GM21381 (cell line): ENCODE results near the gene ARID3A.
A peak's percentile ranks its signal among the peaks of the same experiment; 100 is the strongest.
"Not testable (repeated sequence)": the region's sequence is repeated elsewhere in the genome, so short reads cannot be mapped to it uniquely, and the experiment has no call there.

ENCODE experiments used
- ATAC-seq: cut with Tn5 transposase; IDR thresholded peaks from one replicate; pipeline ENCODE4 v1.9.1; 2021; ENCODE audit warnings: mild to moderate bottlenecking, moderate library complexity; ENCODE audit not compliant: unreplicated experiment

ARID3A gene

GRCh38 chr19:944171-944567 is 18.3 kb downstream of the ARID3A start:
- ATAC-seq, result no peak

- no peak for ATAC-seq
These were observed 18.9 kb downstream of the ARID3A start for GRCh38 chr19:944663-945241.

DNA sequence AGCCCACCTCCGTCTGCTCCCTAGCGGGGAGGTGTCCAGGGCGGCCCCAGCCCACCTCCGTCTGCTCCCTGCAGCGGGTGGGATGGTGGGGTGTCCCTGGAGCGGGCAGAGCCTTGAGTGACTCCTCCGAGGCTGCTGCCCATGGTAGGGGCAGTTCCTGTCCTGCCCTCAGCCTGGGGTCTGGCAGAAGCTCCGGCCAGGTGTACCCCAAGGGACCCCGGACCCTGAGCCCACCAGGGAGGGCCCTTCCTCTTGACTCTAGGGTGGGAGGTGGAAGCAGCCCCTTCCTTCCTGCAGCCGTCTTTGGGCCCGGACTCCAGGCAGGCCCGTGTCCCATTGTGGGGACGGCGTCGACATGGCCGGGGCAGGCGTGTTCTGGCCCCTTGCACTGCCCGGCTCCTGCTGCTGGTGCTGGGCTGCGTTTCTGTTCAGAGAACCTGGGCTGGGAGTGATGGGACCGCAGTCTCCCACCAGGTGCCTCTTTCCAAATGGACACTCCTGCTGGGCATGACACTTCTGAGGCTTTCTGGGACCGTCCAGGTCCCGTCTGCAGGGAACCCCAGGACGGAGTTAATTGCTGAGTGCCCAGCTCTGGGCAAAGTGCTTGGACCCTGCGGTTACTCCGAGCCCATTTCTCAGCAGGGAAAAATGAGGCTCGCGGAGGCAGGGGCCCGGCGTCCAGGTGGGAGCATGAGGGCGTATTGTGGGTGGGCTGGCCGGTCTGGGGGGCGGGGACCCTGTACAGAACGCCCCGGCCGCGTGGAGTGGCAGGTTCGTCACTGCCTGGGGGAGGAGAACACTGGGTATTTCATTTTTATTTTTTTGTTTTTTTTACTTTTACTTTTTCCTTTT is 19.8 kb downstream of the ARID3A start:
- ATAC-seq, result no peak

DNA sequence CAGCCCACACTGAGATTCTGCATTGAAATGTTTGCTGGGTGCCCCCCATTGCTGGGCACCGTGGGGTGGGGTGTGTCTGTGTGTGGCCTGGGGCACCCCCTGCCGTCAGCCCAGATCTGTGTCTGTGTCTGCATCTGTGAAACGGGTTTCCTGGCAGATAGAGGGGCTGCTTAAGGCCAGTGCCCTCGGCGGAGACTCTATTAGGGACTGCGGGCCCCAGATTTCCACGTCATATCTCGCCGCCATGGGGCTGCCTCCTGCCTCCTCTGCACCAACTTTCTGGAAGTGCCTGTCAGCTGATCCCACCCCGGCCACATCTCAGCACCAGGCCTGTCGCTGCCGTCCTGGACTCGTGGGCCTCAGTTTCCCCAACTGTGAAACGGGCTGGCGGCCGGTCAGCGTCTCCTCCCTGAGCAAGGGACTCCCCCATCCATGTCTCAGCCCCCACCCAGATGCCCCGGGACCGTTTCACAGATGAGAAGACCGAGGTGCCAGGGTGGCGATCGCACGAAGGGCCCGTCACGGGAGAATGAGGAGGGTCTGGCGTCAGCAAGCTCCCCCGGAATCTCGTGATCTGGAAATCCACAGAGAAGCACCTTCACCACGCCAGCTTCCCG is 21.4 kb downstream of the ARID3A start:
- ATAC-seq, result peak; percentile 7

DNA sequence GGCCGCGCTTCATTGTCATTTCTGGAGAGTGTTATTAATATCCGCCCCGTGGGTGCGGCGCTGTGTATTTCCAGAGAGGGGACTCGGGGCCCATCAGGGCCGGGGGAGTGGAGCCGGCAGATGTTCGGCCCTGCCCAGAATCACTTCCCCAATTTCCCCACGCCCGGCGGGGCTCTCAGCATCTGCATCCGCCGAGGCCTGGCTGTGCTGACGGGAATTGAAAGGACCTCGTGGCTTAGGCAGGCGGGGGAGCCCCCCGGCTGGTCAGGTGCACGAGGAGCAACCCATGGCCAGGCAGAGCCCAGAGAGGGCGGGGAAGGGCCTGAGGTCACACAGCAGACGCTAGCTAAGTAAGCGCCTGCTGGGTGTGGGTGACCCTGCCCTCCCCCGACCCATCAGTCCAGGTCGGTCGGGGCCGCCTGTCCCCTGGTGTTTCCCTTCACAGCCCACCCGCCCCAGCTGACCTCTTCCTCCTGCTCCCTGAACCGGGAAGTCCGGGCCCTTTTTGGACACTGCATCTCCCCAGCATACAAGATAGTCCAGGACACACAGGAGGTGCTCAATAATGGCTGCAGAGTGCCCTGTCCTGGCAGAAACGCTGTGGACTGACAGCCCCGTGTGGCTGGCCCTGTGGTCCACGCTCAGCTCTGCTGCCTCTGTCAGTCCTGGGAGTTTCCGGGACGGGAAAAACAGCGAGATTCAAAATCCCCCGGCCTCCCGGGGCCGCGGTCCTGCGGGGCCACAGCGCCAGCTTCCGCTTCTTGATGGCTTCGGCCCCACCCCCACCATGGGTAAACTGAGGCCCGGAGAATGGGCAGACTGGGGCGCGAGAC is 22.1 kb downstream of the ARID3A start:
- ATAC-seq, result peak; percentile 68

DNA sequence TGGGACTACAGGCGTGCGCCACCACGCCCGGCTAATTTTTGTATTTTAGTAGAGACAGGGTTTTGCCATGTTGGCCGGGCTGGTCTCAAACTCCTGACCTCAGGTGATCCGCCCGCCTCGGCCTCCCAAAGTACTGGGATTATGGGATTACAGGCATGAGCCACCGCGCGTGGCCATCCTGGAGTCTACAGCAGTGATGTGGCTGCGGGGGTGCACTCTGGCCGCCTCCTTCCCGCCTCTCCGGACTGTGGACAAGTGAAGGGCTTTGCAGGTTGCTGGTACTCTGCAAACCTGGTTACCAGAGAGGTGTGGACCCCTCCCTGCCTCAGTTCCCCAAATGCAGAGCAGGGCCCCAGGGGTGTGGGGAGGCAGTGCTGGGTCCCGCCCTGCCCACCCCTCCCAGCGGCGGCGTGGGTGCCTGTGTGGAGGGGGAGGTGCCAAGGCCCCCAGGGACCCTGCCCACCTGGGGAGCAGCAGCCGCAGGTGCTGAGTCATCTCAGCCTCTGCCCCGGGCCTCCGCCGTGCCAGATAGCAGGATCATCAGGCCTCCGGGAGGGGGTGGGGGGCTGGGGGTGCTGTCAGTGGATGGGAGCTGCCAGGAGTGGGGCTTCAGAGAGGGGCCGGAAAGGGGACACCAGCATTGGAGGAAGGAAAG is 23.1 kb downstream of the ARID3A start:
- no peak for ATAC-seq

GRCh38 chr19:950352-951066 is 24.7 kb downstream of the ARID3A start:
- ATAC-seq, result no peak

- ATAC-seq, result no peak
These were observed 26.3 kb downstream of the ARID3A start for GRCh38 chr19:952049-952679.

- ATAC-seq, result no peak
These were observed 27.0 kb downstream of the ARID3A start for GRCh38 chr19:952680-953444.

- ATAC-seq, result no peak
These were observed 27.8 kb downstream of the ARID3A start for GRCh38 chr19:953445-954271.

DNA sequence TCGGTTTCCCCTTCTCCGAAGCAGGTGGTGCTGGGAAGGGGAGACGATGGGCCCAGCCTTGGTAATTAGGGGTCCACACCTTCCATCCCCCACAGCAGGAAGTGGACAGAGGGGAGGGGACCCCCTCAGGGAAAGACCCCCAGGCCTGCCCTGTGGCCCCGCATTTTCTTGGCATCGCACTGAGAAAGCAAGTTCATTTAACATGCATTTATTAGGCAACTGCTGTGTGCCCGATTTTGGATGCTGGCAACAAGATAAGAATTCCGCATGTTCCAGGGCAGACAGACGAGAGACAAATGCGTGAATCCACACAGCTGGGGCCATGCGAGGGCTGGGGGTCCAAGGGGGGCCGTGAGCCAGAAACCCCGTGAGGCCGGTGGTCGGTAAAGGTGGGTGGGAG is 28.4 kb downstream of the ARID3A start:
- no peak for ATAC-seq

DNA sequence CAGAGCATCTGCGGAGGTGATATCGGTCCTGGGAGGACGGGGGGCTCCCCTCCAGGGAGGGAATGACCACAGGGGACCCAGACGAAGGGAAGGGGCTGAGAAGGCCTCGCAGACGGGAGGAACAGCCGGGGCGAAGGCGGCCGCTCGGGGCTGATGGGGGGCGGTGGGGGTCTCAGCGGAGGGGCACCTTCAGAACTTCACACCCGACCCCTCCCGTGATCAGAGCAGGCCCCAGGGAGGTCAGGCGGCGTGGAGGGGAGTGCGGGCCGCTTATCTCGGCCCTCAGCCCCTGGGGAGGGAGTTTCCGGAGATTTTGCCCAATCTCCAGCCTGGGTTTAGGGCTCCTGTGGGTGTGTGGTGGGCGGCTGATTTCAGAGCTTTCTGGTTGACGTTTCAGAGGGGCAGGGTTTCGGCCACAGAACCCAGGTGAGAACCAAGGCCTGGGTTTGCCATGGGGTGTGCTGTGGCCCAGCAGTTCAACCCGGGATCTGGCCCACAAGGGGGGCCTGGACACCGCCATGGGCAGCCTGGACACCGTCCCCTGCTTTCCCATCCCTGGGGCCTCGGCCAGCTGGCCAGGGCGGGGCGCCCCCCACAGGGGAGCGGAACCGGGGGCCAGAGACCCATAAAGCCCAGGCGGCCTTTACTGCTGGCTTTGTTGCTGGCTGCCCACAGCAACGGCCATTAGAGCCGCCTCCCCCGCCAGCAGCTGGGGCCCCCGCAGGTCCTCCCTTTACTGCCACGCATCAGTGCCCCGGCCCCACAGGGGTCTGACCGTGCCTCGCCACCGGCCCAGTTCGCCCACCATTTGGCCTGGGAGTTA is 29.0 kb downstream of the ARID3A start:
- ATAC-seq, result no peak

DNA sequence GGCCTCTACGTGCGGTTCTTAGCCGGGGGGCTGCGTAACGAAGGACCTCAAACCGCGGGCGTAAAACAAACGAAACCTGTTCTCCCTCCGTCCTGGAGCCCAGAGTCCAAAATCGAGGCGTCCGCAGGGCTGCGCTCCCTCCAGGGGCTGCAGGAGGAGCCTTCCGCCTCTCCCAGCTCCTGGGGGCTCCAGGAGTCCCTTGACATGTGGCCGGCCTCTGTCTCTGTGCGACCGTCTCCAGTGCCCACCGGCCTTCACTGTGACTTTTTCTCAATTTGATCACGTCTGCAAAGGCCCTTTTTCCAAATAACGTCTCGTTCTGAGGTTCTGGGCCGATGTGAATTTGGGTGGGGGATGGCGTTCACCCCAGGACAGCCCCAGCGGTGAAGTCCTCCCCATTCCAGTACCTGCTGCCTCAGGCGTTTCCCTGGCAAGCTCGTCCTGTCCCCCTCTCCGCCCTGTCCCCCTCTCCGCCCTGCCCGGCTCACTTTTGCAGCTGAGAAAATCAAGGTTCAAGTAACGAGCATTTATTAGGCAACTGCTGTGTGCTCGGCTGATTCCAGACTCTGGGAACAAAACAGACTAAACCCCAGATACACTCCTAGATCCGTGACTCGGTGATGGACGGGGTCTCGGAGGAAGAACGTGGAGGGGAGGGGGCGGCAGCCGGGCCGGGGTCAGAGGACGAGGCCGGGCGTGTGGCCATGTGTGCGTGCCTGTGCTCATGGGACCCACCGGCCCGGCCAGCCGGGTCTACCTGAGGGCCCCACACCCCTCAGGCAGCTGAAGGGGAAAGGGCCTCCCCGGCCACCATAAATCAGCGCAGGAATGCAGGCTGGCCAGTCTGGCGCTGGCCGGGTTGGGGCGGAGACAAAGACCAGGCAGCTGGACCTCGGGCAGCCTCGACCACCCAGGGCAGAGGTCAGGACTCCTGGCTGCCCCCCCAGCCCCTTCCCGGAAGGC is 30.2 kb downstream of the ARID3A start:
- ATAC-seq, result no peak

GRCh38 chr19:956766-957440 is 31.1 kb downstream of the ARID3A start:
- no peak for ATAC-seq

GRCh38 chr19:957578-957977 is 31.7 kb downstream of the ARID3A start:
- not testable (repeated sequence) for ATAC-seq
